Vagina (tissue), 2 donors: ENCODE data around the gene CHRD.

Experiments
- POLR2A ChIP-seq, 2 donors: fragments of 450-650 bp; IDR thresholded peaks; one replicate each; pipeline ENCODE4 v1.6.1; 2017; ENCODE audit warnings: antibody characterized with exemption in 2 of 2, mild to moderate bottlenecking in 2 of 2, moderate library complexity in 2 of 2
- POLR2AphosphoS5 ChIP-seq, 2 donors: sonication (generic); formaldehyde crosslinking; IDR thresholded peaks; one replicate each; pipeline ENCODE4 v1.9.0; 2017; ENCODE audit warnings: antibody characterized with exemption in 2 of 2, mild to moderate bottlenecking in 2 of 2, low read depth in 1 of 2; ENCODE audit not compliant: insufficient read depth in 1 of 2
- TF ChIP-seq, protein P1 (sequence below), 3 experiments: fragments of 450-650 bp in 2 of 3; fragments of 200-600 bp in 1 of 3; sonication (generic) in 1 of 3; IDR thresholded peaks; one replicate each; pipeline ENCODE4 v1.5.1; 2017 to 2019; ENCODE audit warnings: antibody characterized with exemption in 3 of 3, mild to moderate bottlenecking in 2 of 3, moderate library complexity in 2 of 3

- no peak for TF ChIP-seq POLR2AphosphoS5 (IDR thresholded peaks at IDR 0.05; ENCODE audit: insufficient read depth in 1 of 2, low read depth in 1 of 2)
- TF ChIP-seq, protein P1, sequence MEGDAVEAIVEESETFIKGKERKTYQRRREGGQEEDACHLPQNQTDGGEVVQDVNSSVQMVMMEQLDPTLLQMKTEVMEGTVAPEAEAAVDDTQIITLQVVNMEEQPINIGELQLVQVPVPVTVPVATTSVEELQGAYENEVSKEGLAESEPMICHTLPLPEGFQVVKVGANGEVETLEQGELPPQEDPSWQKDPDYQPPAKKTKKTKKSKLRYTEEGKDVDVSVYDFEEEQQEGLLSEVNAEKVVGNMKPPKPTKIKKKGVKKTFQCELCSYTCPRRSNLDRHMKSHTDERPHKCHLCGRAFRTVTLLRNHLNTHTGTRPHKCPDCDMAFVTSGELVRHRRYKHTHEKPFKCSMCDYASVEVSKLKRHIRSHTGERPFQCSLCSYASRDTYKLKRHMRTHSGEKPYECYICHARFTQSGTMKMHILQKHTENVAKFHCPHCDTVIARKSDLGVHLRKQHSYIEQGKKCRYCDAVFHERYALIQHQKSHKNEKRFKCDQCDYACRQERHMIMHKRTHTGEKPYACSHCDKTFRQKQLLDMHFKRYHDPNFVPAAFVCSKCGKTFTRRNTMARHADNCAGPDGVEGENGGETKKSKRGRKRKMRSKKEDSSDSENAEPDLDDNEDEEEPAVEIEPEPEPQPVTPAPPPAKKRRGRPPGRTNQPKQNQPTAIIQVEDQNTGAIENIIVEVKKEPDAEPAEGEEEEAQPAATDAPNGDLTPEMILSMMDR (IDR thresholded peaks at IDR 0.05), result no peak
- no peak for TF ChIP-seq POLR2A (IDR thresholded peaks at IDR 0.05)
Measured at GRCh38 chr3:184337981-184338380, 41.9 kb upstream of the CHRD start.
